Nephron progenitor cell (in vitro differentiated cells): ENCODE measurements around the gene ZDHHC13.

Experiments used
- DNase-seq: peaks from one replicate; pipeline ENCODE4 v3.0.0; 2021
- H3K27ac Mint-ChIP-seq: 2 replicates; pipeline ENCODE4 v1.8.0; 2021; ENCODE audit warnings: mild to moderate bottlenecking, moderate library complexity, mixed read lengths
- H3K27me3 Mint-ChIP-seq: 2 replicates; pipeline ENCODE4 v1.8.0; 2021; ENCODE audit warnings: mild to moderate bottlenecking, low read depth, mixed read lengths; ENCODE audit not compliant: poor library complexity
- H3K36me3 Mint-ChIP-seq: 2 replicates; pipeline ENCODE4 v1.8.0; 2021; ENCODE audit warnings: low read depth, mixed read lengths
- H3K4me1 Mint-ChIP-seq: 2 replicates; pipeline ENCODE4 v1.8.0; 2021; ENCODE audit warnings: mixed read lengths
- H3K4me3 Mint-ChIP-seq: 2 replicates; pipeline ENCODE4 v1.8.0; 2021; ENCODE audit warnings: mild to moderate bottlenecking, moderate library complexity, mixed read lengths
- H3K9me3 Mint-ChIP-seq: 2 replicates; pipeline ENCODE4 v1.8.0; 2021; ENCODE audit warnings: mild to moderate bottlenecking, moderate library complexity, mixed read lengths
- TF ChIP-seq, protein P1 (sequence below): fragments of 200-600 bp; sonication (generic); IDR thresholded peaks from 2 replicates; pipeline ENCODE4 v1.5.0; 2021; ENCODE audit warnings: antibody characterized with exemption

ZDHHC13 gene

DNA sequence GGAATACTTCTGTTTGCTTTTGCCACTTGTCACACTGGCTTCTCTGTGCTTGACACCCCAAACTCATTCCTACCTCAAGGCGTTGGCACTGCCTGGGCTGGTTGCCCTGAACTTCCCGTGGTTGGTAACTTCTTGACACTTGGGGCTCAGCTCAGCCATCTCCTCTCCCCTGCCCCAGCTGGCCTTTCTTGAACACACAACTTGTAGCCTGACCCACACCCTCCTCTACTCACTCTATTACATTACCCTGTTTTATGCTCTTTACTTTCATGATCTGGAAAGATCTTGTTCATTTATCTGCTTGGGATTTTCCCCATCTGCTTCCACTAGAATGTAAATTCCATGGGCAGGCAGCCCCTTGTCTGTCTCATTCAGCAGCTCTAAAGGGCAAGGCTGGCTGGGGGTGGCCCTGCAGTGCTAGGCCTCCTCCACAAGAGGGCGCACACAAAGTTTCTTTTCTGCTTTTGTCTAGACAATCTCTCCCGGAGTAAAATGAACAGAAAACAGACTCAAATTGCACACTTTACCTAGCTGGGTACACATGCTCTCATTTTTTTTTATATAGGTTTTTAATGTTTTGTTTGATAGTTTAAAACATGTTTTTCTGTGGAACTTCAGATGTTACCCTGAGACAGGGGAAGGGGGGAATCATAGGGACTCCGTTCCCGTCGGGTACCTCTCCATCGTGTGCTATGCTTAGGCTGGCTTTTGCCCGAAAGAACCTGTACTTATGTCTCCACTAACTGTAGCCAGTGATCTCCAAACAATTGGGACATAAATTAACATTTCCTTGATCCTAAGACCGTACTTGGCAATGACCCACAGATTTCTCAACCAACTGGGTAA lies 40.0 kb upstream of the ZDHHC13 start:
- H3K27me3 Mint-ChIP-seq: peaks cover 13% of the 10 kb centered on the region
- TF ChIP-seq, protein P1, sequence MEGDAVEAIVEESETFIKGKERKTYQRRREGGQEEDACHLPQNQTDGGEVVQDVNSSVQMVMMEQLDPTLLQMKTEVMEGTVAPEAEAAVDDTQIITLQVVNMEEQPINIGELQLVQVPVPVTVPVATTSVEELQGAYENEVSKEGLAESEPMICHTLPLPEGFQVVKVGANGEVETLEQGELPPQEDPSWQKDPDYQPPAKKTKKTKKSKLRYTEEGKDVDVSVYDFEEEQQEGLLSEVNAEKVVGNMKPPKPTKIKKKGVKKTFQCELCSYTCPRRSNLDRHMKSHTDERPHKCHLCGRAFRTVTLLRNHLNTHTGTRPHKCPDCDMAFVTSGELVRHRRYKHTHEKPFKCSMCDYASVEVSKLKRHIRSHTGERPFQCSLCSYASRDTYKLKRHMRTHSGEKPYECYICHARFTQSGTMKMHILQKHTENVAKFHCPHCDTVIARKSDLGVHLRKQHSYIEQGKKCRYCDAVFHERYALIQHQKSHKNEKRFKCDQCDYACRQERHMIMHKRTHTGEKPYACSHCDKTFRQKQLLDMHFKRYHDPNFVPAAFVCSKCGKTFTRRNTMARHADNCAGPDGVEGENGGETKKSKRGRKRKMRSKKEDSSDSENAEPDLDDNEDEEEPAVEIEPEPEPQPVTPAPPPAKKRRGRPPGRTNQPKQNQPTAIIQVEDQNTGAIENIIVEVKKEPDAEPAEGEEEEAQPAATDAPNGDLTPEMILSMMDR: peak; percentile 98
- DNase-seq: peak; percentile 80
- no peaks in the 10 kb centered on the region for H3K9me3 Mint-ChIP-seq
- H3K4me1 Mint-ChIP-seq: peaks cover 35% of the 10 kb centered on the region
- H3K4me3 Mint-ChIP-seq: no peak overlapping the region
- no peak overlapping the region for H3K27ac Mint-ChIP-seq
- H3K36me3 Mint-ChIP-seq: no peaks in the 10 kb centered on the region

DNA sequence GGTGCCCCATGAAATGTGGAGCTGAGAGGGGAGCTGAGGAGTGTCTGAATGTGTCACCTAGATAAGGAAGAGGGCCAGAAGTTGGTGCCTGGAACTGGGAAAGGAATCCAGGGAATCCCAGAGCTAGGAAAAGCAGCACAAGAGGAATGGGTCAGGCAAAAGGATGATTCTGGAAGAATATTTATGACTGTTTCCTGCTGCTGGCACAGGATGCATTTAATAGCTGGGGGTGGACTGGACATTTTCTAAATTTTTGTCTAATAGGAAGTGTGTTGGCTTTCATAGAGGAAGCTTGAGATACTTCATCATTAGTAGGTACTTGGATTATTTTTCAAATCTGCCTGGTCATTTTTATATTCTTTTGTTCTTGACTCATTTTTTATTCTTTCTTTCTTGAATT lies 39.0 kb upstream of the ZDHHC13 start:
- Mint-ChIP-seq H3K27me3 (peaks cover 13% of the 10 kb centered on the region), H3K9me3 (no peaks in the 10 kb centered on the region), H3K36me3 (no peaks in the 10 kb centered on the region), H3K4me3 (no peak overlapping the region), H3K27ac (no peak overlapping the region), H3K4me1 (peaks cover 35% of the 10 kb centered on the region)
- no peak for DNase-seq
- TF ChIP-seq, protein P1: no peak

DNA sequence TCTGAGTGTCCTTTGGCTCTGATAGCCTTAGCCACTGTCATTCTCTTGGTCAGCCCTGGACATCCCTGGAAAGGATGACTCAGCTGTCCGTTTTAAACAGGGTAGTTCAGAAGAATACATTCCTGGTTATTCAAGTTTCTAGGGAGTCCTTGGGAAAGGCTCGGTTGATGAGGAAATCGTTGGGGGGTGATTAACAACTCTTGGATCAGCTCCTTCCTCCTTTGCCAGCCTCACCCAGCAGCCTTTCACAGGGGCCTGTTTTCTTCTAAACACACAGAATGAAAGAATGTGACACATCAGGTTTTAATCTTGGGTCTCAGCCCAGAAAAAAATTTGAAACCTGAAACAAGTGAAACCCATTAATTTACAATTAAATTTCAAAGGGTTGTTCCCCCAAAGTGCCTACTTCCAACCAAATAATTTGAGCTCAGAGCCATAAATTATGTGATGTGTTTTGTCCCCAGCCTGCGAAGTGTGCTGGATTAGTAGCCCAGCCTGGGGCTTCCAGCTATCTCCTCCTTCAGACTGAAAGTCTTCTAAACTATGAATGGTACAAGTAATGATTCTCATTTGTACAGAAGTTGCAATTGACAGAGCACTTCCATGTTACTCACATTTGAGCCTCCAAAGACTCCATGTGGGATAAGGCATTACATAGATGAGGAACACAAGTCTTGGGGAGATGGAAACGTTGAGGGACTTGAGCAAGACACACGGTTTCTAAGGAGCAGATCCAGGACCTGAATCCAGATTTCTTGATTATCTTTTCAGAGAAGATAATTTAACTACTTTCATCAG lies 37.1 kb upstream of the ZDHHC13 start:
- H3K27me3 Mint-ChIP-seq: peaks cover 18% of the 10 kb centered on the region
- no peaks in the 10 kb centered on the region for H3K36me3 Mint-ChIP-seq
- DNase-seq: no peak
- H3K27ac Mint-ChIP-seq: no peak overlapping the region
- no peaks in the 10 kb centered on the region for H3K9me3 Mint-ChIP-seq
- TF ChIP-seq, protein P1: no peak
- peaks cover 35% of the 10 kb centered on the region for H3K4me1 Mint-ChIP-seq
- H3K4me3 Mint-ChIP-seq: no peak overlapping the region

- Mint-ChIP-seq H3K36me3 (no peaks in the 10 kb centered on the region), H3K9me3 (no peaks in the 10 kb centered on the region), H3K4me3 (no peak overlapping the region), H3K27ac (no peak overlapping the region), H3K27me3 (peaks cover 18% of the 10 kb centered on the region), H3K4me1 (peaks cover 36% of the 10 kb centered on the region)
- DNase-seq: no peak
- TF ChIP-seq, protein P1: no peak
Measured at GRCh38 chr11:19080579-19080993, 36.4 kb upstream of the ZDHHC13 start.

DNA sequence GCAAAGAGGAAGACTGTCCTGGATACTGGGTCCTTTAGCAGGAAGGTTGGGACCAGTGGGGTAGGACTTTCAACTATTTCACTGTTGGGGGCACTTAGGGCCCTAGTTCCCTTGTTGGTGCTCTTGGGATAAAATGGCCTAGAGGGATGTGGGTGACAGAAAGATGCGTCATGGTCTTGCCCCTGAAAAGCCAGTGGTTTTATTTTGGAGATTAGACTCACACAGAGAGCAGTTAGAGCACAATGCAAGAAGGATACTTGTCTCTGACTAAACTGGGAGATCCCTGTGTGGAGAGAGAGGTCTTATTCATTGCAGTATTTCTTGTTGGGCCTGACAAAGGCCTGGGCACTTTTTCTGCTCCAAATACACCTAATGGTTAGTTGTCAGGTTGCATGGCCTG lies 33.8 kb upstream of the ZDHHC13 start:
- H3K4me3 Mint-ChIP-seq: no peak overlapping the region
- TF ChIP-seq, protein P1: no peak

More for the DNA sequence above, 33.8 kb upstream of the ZDHHC13 start:
- H3K27ac Mint-ChIP-seq: no peak overlapping the region
- peaks cover 32% of the 10 kb centered on the region for H3K4me1 Mint-ChIP-seq
- no peaks in the 10 kb centered on the region for H3K9me3 Mint-ChIP-seq
- peaks cover 11% of the 10 kb centered on the region for H3K27me3 Mint-ChIP-seq
- no peak for DNase-seq
- no peaks in the 10 kb centered on the region for H3K36me3 Mint-ChIP-seq
